OCI-LY1 (cell line): ENCODE results near the gene ACTR8.
A peak's percentile ranks its signal among the peaks of the same experiment; 100 is the strongest.

Source experiments
- H2AFZ ChIP-seq: fragments of 200-600 bp; sonication (generic), shearing (Covaris generic); 2 replicates; pipeline ENCODE4 v1.6.0; 2014; ENCODE audit warnings: antibody characterized with exemption, mild to moderate bottlenecking, low read length
- H3F3A ChIP-seq: fragments of 200-600 bp; sonication (generic), shearing (Covaris generic); 2 replicates; pipeline ENCODE4 v1.6.0; 2014; ENCODE audit warnings: mild to moderate bottlenecking, antibody characterized with exemption, low read length, moderate library complexity; ENCODE audit not compliant: insufficient read depth
- H3K27ac ChIP-seq: fragments of 200-600 bp; sonication (generic); 2 replicates; pipeline ENCODE4 v1.5.1; 2014; ENCODE audit warnings: low read length, mixed run types, mild to moderate bottlenecking, low read depth; ENCODE audit not compliant: poor library complexity, severe bottlenecking
- H3K27me3 ChIP-seq: fragments of 200-600 bp; sonication (generic); 2 replicates; pipeline ENCODE4 v1.6.0; 2014; ENCODE audit warnings: antibody characterized with exemption, mild to moderate bottlenecking, low read length, moderate library complexity; ENCODE audit not compliant: insufficient read depth
- H3K36me3 ChIP-seq: fragments of 200-600 bp; sonication (generic); 2 replicates; pipeline ENCODE4 v1.6.1; 2014; ENCODE audit warnings: mild to moderate bottlenecking, antibody characterized with exemption, low read length, moderate library complexity, mixed read lengths; ENCODE audit not compliant: insufficient read depth
- H3K4me1 ChIP-seq: fragments of 200-600 bp; sonication (generic); 2 replicates; pipeline ENCODE4 v1.5.1; 2014; ENCODE audit warnings: mild to moderate bottlenecking, low read length, moderate library complexity; ENCODE audit not compliant: insufficient read depth, severe bottlenecking
- H3K4me2 ChIP-seq: fragments of 200-600 bp; sonication (generic), shearing (Covaris generic); 2 replicates; pipeline ENCODE4 v1.6.1; 2014; ENCODE audit warnings: low read length
- H3K4me3 ChIP-seq: fragments of 200-600 bp; sonication (generic); 2 replicates; pipeline ENCODE4 v1.5.1; 2014; ENCODE audit warnings: low read length, low read depth, mild to moderate bottlenecking, mixed read lengths; ENCODE audit not compliant: poor library complexity, severe bottlenecking
- H3K79me2 ChIP-seq: fragments of 200-600 bp; shearing (Covaris generic); 2 replicates; pipeline ENCODE4 v1.6.1; 2016; ENCODE audit warnings: mixed run types, low read length, mixed read lengths; ENCODE audit not compliant: insufficient read depth
- H3K9ac ChIP-seq: fragments of 200-600 bp; sonication (generic), shearing (Covaris generic); 2 replicates; pipeline ENCODE4 v1.6.1; 2014; ENCODE audit warnings: mild to moderate bottlenecking, low read length, mixed read lengths
- H3K9me2 ChIP-seq: fragments of 200-600 bp; sonication (generic), shearing (Covaris generic); 2 replicates; pipeline ENCODE4 v1.6.1; 2014; ENCODE audit warnings: low read depth, mild to moderate bottlenecking, low read length, mixed read lengths
- H3K9me3 ChIP-seq: fragments of 200-600 bp; shearing (Covaris generic); 2 replicates; pipeline ENCODE4 v1.6.1; 2014; ENCODE audit warnings: low read length, mixed read lengths
- H4K20me1 ChIP-seq: fragments of 200-600 bp; sonication (generic), shearing (Covaris generic); 2 replicates; pipeline ENCODE4 v1.6.0; 2016; ENCODE audit warnings: mild to moderate bottlenecking, low read length; ENCODE audit not compliant: insufficient read depth
- CTCF ChIP-seq: fragments of 200-600 bp; sonication (generic), shearing (Covaris generic); IDR thresholded peaks from 2 replicates; pipeline ENCODE4 v1.5.1; 2017; ENCODE audit warnings: mild to moderate bottlenecking, antibody characterized with exemption, low read length, moderate library complexity, mixed read lengths
- EZH2 ChIP-seq: fragments of 200-600 bp; sonication (generic), shearing (Covaris generic); IDR thresholded peaks from 2 replicates; pipeline ENCODE4 v1.8.0; 2017; ENCODE audit warnings: borderline replicate concordance, mixed run types, mild to moderate bottlenecking, antibody characterized with exemption, low read length, moderate library complexity, mixed read lengths

Gene ACTR8

GRCh38 chr3:53850895-53851294 is 31.1 kb downstream of the ACTR8 start:
- Histone ChIP-seq H3K9me3 (no peaks in the 10 kb centered on the region), H3F3A (no peaks in the 10 kb centered on the region), H4K20me1 (no peaks in the 10 kb centered on the region), H3K27me3 (peaks cover 12% of the 10 kb centered on the region; the same call in 1 of the 2 replicates), H3K27ac (no peak overlapping the region), H2AFZ (no peak overlapping the region), H3K4me1 (peaks cover 9% of the 10 kb centered on the region), H3K4me2 (no peak overlapping the region), H3K36me3 (no peaks in the 10 kb centered on the region), H3K9me2 (no peaks in the 10 kb centered on the region), H3K9ac (no peak overlapping the region), H3K79me2 (no peaks in the 10 kb centered on the region), H3K4me3 (no peak overlapping the region)
- TF ChIP-seq CTCF (no peak), EZH2 (no peak)

DNA sequence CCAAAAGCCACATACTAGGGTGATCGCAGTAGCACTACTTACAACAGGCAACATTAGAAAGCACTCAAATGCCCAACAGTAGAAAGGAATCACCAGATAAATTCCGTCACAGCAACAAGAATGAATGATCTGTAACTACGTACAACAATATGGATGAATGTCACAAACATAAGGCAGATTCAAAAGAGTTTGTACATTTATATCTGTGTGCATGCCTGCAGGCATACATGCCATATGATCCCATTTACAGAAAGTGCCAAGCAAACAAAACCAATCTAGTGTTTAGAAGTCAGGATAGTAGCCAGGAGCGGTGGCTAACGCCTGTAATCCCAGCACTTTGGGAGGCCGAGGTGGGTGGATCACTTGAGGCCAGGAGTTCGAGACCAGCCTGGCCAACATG is 32.0 kb downstream of the ACTR8 start:
- Histone ChIP-seq H3K9me3 (no peaks in the 10 kb centered on the region), H2AFZ (no peak overlapping the region), H4K20me1 (no peaks in the 10 kb centered on the region), H3F3A (no peaks in the 10 kb centered on the region), H3K27ac (no peak overlapping the region), H3K4me1 (peaks cover 14% of the 10 kb centered on the region), H3K9me2 (no peaks in the 10 kb centered on the region), H3K36me3 (no peaks in the 10 kb centered on the region), H3K27me3 (peaks cover 15% of the 10 kb centered on the region), H3K9ac (no peak overlapping the region), H3K4me2 (no peak overlapping the region), H3K79me2 (no peaks in the 10 kb centered on the region), H3K4me3 (no peak overlapping the region)
- TF ChIP-seq EZH2 (no peak), CTCF (no peak)

- Histone ChIP-seq H3K9me2 (no peaks in the 10 kb centered on the region), H4K20me1 (no peaks in the 10 kb centered on the region), H2AFZ (no peak overlapping the region), H3K9me3 (no peaks in the 10 kb centered on the region), H3K4me3 (peak overlapping the region; percentile 59), H3K9ac (no peak overlapping the region), H3K27ac (no peak overlapping the region), H3K4me1 (peaks cover 22% of the 10 kb centered on the region), H3K27me3 (peaks cover 21% of the 10 kb centered on the region), H3K4me2 (peak overlapping the region; percentile 83), H3F3A (no peaks in the 10 kb centered on the region), H3K79me2 (no peaks in the 10 kb centered on the region), H3K36me3 (no peaks in the 10 kb centered on the region)
- no peak for TF ChIP-seq CTCF
- no peak for TF ChIP-seq EZH2
These were observed 35.1 kb downstream of the ACTR8 start for GRCh38 chr3:53846851-53847155.
